PC-3 (cell line): ENCODE data around the gene ELF2.

Source experiments
- CTCF ChIP-seq: fragments of 300-600 bp; sonication (generic); conservative IDR thresholded peaks from 2 replicates; pipeline ENCODE4 v1.5.1; 2017; ENCODE audit warnings: antibody characterized with exemption, low read depth, mild to moderate bottlenecking, low read length
- EZH2 ChIP-seq: fragments of 300-600 bp; sonication (generic); IDR thresholded peaks from one replicate; pipeline ENCODE4 v1.6.1; 2017; ENCODE audit warnings: antibody characterized with exemption, mild to moderate bottlenecking, low read length; ENCODE audit not compliant: unreplicated experiment
- EZH2phosphoT487 ChIP-seq: fragments of 300-600 bp; sonication (generic); IDR thresholded peaks from 2 replicates; pipeline ENCODE4 v1.6.1; 2018; ENCODE audit warnings: mild to moderate bottlenecking, antibody characterized with exemption, low read length, borderline replicate concordance

DNA sequence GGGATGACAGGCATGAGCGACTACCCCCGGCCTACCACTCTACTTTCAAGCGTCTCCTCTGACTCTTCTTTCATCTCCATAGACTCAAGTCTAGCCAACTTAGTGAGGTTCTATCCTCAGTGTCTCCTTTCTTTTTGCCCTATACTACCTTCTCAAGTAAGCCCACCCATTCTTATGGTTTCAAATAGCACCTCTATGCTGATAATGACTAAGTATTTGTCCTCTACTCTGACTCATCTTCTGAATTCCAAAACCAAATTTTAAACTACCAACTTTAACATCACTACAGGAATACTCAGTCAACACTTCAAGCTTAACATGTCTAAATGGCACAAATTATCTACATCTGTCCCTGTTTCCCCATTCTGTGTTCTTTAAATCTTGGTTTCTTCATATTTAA is 47.8 kb downstream of the ELF2 start:
- TF ChIP-seq EZH2phosphoT487 (no peak), CTCF (no peak), EZH2 (no peak)
